ENCODE data around the gene PDZRN3. TPM values are rescaled to one million over a fixed set of nuclear protein-coding genes. Genes with fewer than 3 reads are reported as not detected.

PDZRN3 gene
- total and polyA plus RNA-seq, 10 donors, result 1.5 to 5.5 (median 2.8) TPM

GRCh38 chr3:73385568-73385967 lies 239.2 kb downstream of the PDZRN3 start:
- intact Hi-C loops (cut with DNase I; ENCODE audit: low total_unique reads), result no loop called here
- 77 to 92% (median 90%) methylated on average over 4 of the region's 4 CpGs for WGBS, 5 donors
- Histone ChIP-seq H3K4me1 (no peaks in the 10 kb centered on the region), H3K9me3 (peaks cover 0 to 15% (median 0%) of the 10 kb centered on the region in 8 donors), H3K4me3 (no peak overlapping the region), H3K27me3 (replicated peaks in 1 of 7) (no peaks in the 10 kb centered on the region), H3K36me3 (peaks cover 0 to 11% (median 0%) of the 10 kb centered on the region in 6 donors), H3K27ac (no peak overlapping the region)
- no peak for TF ChIP-seq CTCF (IDR thresholded peaks at IDR 0.05 in 8 of 11, conservative IDR thresholded peaks at IDR 0.05 in 3 of 11)
- TF ChIP-seq POLR2AphosphoS5 (IDR thresholded peaks at IDR 0.05), result no peak
- TF ChIP-seq POLR2A (IDR thresholded peaks at IDR 0.05), result no peak
- DNase-seq, result no peak

- 90 to 94% (median 91%) methylated on average over 66 of the region's 66 CpGs for WGBS, 5 donors
- peaks cover 0 to 15% (median 0%) of the 10 kb centered on the region in 8 donors for H3K9me3 ChIP-seq
- intact Hi-C loops (cut with DNase I; ENCODE audit: low total_unique reads), result no loop called here
- no peaks in the 10 kb centered on the region for H3K4me1 ChIP-seq
- peaks cover 0 to 11% (median 0%) of the 10 kb centered on the region in 6 donors for H3K36me3 ChIP-seq
- TF ChIP-seq POLR2A (IDR thresholded peaks at IDR 0.05) (no peak), POLR2AphosphoS5 (IDR thresholded peaks at IDR 0.05) (no peak), CTCF (IDR thresholded peaks at IDR 0.05 in 8 of 11, conservative IDR thresholded peaks at IDR 0.05 in 3 of 11) (no peak)
- DNase-seq, result no peak
- no peak overlapping the region for H3K27ac ChIP-seq
- H3K27me3 ChIP-seq (replicated peaks in 1 of 7), result no peaks in the 10 kb centered on the region
- no peak overlapping the region for H3K4me3 ChIP-seq
Measured at GRCh38 chr3:73384091-73384906, 240.4 kb downstream of the PDZRN3 start.

GRCh38 chr3:73383470-73384049 lies 241.2 kb downstream of the PDZRN3 start:
- Histone ChIP-seq H3K36me3 (peaks cover 0 to 11% (median 0%) of the 10 kb centered on the region in 6 donors), H3K9me3 (peaks cover 0 to 15% (median 0%) of the 10 kb centered on the region in 8 donors), H3K4me3 (no peak overlapping the region), H3K4me1 (no peaks in the 10 kb centered on the region), H3K27ac (no peak overlapping the region), H3K27me3 (replicated peaks in 1 of 7) (no peaks in the 10 kb centered on the region)
- WGBS, 5 donors, result 87 to 90% (median 89%) methylated on average over 45 to 47 of the region's 47 CpGs
- TF ChIP-seq CTCF (IDR thresholded peaks at IDR 0.05 in 8 of 11, conservative IDR thresholded peaks at IDR 0.05 in 3 of 11) (no peak), POLR2AphosphoS5 (IDR thresholded peaks at IDR 0.05) (no peak), POLR2A (IDR thresholded peaks at IDR 0.05) (no peak)
- no peak for DNase-seq
- intact Hi-C loops (cut with DNase I; ENCODE audit: low total_unique reads), result no loop called here

- Histone ChIP-seq H3K4me1 (no peaks in the 10 kb centered on the region), H3K4me3 (no peak overlapping the region), H3K9me3 (peaks cover 0 to 15% (median 0%) of the 10 kb centered on the region in 8 donors), H3K27me3 (replicated peaks in 1 of 7) (no peaks in the 10 kb centered on the region), H3K27ac (no peak overlapping the region), H3K36me3 (peaks cover 0 to 11% (median 0%) of the 10 kb centered on the region in 6 donors)
- intact Hi-C loops (cut with DNase I; ENCODE audit: low total_unique reads), result no loop called here
- no peak for DNase-seq
- no peak for TF ChIP-seq POLR2A (IDR thresholded peaks at IDR 0.05)
- TF ChIP-seq POLR2AphosphoS5 (IDR thresholded peaks at IDR 0.05), result no peak
- no peak for TF ChIP-seq CTCF (IDR thresholded peaks at IDR 0.05 in 8 of 11, conservative IDR thresholded peaks at IDR 0.05 in 3 of 11)
- WGBS, 5 donors, result 83 to 88% (median 84%) methylated on average over 2 of the region's 2 CpGs
Measured at GRCh38 chr3:73381551-73381950, 243.2 kb downstream of the PDZRN3 start.
